NK-92 treated with Interleukin-12 subunit alpha and Interleukin-12 subunit beta, amount 100 ng/mL, for 24 hours (cell line): ENCODE results near the gene CTBP2.

Source experiments
- DNase-seq: peaks from one replicate; lab custom pipeline; 2025; lab: John Stamatoyannopoulos, UW

CTBP2 gene

DNA sequence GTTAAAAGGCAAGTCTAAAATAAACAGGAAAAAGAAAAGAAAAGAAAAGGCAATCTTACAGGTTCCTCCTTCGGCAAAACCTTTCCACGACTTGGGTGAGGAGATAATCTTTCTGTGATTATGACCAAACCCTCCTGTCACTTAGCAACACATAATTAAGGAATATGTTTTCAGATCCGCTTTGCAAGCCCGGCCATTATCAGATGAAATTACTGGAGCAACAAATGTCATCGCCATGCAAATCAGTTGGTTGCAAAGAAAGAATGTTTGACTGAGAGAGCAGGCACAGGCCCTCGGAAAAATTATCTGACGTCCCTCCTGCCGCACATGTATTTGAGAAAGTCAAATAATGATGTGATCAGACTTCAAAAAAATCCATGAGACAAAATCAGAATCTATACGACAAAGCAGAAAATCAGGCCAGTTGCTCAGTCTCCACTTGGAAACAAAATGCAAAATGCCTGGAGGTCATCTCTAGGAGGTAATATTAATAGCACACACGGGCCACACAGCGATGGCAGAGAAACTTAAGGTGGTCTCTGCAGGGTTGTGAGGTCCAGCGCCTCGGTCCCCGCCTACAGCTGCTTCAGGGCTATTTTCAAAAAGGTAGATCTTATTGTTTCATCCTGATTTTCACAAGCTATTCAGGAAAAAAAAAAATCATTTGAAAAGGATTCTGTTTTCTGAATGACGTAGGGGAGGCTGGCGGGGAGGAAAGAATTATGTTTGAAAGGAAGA lies 135.7 kb downstream of the CTBP2 start:
- no peak for DNase-seq

DNA sequence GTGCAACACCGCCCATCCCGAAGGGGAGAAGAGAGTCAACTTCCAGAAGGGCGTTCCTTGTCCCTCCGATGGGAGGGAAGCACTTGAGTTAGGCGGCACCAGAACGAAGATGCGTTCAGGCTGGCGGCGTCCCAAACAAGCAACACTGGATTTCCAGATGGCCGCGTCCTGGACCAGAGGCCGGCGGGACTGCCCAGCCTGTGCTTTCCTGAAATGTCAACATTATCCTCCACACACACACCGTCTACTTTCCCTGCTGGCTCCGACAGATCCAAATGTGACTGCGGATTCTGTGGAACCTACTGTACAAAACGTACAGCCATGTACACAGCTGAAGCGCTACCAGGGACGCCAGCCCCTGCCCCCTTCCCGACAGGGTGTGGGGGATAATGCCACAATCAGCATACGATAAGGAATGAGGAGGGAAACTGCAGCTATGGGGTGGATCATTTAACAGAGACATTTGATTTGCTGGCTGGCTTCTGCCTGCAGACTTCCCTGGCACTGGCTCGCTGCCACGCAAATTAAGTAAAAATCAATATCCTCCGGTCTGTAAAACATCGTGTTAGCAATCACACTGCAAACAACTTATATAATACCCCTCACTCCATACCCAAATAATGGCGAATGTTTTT lies 136.4 kb downstream of the CTBP2 start:
- DNase-seq = no peak

DNA sequence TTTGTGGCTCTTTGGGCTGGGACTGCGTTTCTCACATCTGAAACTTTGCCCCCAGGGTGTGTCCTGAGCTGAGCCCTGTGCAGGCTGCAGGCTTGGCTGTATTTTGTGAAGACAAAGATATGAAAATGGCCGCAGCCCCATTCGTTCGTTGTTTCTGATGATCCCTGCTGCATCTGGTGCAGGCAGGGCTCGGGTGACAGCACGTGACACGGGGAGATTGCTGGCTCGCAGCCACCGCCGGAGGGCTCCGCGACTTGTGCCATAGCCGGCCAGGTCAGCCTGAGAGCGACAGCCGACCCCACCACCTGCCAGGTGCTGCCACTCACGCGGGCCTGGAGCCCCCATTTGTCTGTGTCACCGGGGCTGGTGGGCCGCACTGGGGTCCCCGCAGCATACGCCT lies 137.1 kb downstream of the CTBP2 start:
- DNase-seq = no peak

DNA sequence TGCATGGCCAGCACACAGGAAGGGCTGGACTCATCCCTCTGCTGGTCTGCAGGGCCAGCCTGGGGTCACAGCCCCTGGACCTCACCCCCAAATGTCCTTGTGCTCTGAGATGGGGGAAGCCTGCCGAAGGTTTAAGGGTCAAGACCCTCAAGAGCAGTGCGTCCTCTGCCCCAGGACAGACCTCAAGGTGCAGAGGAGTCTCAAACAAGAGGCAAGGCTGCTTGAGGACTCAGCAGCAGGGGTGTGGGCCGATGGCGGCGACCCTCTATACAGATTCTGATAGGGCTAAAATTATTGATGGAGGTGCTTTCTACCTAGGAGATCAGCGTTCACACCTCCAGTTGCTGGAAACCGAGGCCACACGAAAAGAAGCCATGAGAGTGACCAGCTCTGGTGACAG lies 137.7 kb downstream of the CTBP2 start:
- DNase-seq = no peak

DNA sequence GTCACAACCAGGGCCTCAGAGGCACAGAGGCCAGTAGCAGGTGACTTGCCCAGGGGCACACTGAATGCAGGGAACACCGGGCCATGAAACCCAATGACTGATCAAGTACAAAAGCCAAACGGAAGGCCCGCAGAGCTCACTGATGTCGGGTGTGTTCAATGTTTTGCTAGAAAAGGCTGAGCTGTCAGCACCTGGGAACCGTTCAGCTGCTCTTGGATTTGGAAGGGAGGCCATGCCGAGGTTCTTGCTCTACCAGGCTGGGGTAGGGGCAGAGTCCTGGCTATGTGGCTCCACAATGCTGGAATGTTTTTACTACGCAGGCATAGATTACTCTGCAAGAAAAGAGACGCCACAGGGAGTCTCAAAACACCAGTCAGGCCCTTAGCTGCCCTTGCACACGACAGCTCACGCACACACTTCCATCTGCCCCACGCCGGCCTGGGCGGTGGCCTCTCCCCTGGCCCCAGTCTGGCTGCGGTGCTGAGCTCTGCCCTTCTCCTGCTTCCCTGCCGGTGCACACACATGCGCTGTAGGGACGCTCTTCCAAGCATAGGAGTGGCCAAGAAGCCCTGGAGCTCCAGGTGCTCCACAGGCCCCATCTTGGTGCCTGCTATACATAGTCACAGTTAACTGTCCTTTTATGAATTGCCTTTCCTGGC lies 138.5 kb downstream of the CTBP2 start:
- no peak for DNase-seq

DNA sequence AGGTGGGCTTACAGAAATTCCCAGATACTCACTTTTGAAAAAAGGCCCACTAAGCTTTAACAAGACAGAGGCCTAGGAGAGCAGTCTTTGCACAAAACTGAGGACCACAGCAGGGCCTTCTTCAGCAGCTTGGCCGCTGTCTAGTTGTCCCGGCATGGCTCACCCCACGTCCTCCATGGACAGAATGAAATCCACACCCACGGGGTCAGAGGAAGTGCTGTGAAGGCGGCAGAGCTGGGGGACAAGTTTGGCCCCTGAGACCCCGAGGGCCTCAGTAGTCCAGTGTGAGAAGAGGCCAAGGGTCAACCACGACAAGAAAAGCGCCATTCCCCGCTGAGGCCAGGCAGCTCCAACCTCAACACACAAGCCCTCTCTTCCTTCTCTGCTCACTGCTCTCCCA lies 139.5 kb downstream of the CTBP2 start:
- no peak for DNase-seq

DNA sequence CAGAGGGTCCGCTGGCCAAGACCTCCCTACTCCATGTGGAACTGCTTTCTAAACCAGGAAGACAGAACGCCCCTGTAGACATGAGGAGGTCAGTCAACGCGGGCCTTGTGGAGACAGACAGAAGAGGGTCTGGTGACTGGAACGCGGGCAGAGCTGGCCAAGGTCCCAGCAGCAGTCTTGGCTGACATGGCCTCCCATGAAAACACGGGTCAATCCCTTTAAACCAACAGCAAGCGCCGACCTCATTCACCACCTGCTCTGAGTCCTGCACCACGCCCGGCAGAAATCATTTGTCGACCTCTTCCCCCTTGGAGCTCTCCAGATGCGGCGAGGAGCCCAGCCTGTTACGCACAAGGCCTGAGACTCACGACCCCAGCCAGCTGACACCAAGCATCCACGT lies 140.0 kb downstream of the CTBP2 start:
- DNase-seq = no peak

DNA sequence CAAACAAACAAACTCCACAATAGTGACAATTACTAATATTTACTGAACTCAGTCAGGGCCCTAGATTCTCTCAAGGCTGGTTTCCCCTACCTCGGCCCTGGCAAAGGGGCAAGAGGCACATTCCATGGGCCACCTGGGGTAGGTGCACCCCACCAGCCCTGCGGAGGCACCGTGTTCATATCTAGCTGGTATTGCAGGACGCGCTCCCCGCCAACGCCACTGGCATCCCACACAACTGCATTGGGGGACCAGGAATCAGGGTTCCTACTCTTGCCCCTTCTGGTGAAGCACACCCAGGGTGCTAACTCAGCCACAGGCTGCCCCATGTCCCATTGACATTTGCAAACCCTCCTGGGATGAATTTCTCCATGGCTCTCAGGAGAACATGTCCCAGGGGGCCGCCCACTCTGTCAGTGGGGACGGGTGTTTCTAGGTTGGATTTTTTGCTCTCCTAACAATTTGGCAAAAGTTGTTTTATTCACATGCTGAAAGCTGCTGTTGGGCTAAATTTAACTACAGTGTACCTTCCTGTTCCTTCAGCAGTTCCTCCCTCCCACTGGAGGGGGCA lies 141.7 kb downstream of the CTBP2 start:
- DNase-seq = no peak

DNA sequence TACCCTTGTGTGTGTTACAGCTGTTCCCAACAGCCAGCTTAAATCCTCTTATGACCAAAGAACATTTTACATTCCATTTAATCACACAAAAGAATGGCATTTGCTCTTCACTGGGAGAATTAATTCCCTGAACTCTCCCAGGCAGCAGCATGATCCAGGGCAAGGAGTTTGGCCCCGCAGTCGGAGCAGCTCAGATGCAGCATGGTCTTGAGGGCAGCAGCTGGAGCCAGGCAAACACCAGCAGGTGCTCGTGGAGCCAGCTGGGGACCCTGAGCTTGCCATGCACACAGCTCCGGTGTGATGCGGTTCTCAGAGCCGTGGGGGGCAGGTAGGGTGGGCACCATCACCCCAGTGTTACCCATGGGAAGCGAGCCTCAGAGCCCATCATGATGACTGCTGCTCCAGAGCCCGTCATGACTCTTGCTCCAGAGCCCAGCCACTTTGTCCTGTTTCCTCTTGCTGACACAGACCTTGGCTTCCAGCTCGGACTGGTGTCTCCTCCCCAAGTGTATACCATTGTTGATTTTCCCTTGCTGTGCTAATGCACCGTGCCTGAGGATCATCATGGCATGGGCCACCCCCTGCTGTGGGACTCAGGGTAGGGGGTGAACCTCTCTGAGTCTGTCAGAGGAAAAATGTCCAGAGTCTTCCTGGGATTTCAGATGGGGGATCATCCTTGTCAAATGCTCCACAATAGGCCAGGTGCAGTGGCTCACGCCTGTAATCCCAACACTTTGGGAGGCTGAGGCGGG lies 142.6 kb downstream of the CTBP2 start:
- DNase-seq = no peak

DNA sequence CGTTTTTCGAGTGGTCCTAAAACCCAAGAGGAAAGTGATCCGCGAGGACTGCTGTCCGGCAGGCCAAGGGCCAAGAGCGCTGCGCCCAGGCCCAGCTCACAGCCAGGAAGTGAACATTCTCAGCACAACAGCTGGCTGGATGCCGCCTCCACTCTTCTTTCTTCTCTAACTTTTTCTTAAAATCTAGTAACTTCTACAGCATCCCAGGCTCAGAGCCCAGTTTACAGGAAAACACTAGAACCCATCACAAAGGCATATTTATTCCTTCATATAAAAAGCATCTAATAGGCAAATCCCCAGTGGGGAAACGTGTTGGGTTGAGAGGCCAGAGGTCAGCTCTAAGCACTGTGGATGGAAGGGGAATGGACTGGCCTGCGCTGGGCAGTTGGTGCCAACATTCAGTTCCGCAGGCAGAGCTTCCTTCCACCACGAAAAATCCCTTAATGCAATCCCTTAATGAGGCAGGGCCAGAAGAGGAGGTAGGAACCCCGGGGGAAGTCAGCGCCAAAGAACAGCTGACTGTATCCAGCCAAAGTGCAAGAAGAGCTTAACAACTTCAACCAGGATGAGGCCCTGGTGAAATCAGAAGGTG lies 143.7 kb downstream of the CTBP2 start:
- DNase-seq = no peak

DNA sequence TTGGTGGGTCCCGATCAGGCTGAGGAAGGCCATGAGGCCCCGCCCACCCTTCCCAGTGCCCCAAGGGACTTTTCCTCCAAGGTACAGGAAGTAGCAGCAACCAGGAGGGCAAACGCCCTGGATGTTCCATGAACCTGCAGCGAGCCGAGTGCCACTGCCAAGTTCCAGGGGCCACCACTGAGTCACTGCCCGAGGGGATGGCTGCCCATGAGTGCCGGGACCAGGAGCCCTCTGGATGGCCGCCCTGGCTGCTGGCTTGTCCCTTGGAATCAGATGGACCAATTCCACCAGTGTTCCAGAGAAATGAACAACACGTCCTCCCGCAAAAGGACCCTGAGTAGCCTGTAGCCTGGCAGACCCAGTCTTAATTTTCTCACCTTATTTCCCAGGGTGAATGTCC lies 144.2 kb downstream of the CTBP2 start:
- DNase-seq = no peak

DNA sequence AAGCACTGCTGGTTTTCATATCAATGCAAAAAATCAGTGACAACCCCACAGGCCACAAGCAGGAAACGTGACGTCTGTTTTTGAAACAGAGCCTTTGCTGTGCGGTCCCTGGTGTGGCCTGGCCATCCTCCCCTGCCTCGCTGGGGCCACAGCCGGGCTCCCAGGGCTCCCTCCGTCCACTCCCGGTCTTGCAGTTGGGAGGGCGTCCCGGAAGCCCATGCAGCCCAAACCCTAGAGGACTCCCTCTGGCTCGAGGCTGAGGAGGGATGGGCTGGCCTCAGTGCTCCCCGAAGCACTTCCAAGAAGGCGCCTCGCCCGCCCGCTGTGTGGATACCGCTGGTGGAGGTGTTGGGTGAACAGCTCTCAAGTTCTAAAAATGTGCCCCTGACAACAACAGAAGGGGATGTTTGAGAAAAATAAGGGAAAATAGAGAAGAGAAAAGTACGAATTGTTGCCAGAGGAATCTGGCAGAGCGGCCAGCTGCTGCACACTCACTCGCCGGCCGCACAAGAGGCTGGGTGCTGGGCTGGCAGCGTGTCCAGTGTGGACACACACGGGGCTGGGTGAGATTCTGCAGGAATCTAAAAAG lies 144.9 kb downstream of the CTBP2 start:
- DNase-seq = no peak

DNA sequence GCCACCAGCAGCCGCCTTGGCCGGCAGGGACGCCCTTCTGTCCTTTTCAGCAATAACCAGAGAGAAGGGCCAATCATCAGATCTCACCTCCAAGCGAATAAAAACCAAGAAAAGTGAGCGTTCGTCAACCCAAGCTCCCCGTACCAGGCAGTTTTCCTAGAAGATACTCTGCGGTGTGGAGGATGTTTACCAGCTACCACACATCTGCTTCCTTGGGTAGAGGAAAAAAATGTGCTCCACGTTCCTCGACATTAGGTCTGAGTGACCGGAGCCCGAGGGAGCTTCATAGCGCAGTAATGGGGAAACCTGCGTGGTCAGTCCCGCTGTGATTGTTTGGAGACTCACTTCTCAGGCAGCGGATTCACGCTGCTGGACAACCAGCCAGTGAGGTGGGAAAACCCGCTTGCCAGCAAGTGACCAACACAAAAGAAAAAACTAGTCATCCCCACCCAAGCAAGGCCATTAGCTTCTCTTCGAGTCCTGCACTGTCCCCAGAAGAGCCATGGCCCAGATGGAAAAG lies 145.5 kb downstream of the CTBP2 start:
- no peak for DNase-seq

DNA sequence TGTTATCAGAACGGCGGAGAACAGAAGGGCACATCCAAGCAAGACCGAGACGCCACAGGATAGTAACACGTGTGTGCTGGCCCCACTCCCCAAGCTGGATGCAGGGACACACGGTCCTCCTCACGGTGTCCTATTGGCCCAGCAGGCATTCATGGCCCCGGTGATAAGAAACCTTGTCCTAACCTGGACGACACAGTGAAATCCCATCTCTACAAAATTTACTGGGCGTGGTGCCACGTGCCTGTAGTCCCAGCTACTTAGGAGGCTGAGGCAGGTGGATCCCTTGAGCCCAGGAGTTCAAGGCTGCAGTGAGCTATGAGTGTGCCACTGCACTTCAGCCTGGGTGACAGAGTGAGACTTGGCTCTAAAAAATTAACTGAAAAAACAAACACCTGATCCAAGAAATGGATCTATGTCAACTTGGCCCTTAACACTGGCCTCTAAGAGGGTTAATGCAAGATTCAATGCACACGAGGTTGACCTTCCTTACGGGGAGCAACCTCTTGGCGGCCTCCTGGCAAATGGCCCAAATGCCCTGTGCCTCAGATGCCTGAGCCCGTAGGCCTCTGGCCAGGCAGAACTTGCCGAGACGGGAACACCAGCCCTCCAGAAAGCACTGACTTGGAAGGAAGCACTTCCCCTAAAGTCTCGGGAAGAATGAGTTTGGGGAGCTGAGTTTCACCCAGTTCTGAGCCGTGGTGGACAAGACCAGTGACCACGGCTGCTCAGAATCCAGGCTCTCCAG lies 146.1 kb downstream of the CTBP2 start:
- DNase-seq = no peak

DNA sequence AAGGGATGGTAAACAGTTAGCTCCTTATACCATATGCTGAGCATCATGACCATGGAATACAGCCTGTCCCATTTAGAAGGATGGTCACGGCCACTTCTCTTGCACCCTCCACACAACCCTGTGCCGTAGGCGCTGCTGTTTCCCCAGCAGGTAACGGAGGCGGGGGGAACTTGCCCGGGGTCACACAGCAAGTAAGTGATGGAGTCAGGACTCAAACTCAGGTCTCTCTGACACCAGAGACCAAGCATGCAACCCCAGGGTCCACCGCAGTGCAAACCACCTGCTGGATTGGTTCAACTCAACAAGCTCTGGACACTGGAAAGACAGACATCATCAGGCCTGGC lies 146.9 kb downstream of the CTBP2 start:
- DNase-seq = no peak

DNA sequence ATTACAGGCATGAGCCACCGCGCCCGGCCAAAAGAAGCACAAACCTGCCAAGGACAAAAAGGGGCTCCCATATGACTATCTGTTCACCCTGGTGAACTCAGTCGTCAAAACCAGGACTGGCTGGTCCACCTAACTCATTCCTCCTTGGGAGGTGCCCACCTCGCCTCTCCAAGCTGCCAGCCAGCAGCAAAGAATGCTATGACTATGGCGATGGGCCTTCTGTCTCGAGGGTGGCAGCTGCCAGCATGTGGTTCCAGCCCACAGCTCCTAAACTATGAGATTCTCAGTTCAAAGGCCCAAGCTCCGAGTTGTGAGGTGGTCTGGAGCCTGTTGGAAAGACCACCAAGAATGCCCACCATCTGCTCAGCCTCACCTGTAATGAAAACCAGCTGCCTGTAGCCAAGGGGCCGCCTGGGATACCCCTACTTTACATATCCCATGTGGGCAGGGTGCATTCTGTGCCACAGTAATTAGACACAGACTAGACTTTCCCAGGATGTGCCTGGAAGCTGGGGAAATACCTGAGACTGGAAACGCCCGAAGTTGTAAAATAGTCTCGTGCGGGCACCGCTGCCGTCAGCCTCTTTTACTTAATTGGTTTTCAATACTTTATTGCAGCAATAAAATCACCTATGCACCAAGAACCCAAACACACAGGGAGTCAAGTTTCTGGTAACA lies 147.4 kb downstream of the CTBP2 start:
- DNase-seq = no peak

DNA sequence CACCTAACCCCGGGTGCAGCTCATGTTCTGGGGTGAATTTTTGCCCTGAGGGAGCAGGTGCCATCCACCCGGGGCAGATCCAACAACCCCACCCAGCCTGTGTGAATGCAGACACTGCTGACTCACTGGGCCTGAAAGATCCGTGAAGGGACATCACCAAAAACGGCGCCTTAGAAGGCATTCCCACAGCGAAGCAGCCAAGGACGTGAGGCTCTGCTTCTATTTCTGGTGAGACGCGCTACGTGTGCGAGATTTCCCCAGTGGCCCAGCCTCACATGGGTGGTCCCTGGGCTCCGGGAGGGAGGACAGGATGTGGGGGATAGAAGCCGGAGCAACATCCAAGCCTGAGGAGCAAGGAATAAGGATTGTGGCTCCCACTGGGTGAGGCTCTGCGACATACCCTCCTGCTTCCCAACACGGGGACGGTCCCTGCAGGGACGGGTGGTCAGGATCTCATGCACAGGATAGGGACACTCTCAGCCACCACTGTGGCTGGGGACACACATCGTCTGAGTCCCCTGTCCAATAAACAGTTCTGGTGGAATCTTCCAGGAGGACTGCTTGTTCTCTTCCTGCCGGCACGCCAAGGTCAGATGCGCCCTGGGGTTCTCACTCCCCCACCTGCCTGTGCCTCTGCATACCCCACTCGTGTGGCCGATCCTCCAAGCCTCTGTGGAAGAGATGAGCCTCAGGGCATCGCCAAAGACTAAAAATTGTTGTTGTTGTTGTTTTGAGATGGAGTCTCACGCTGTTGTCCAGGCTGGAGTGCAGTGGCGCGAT lies 148.2 kb downstream of the CTBP2 start:
- no peak for DNase-seq

DNA sequence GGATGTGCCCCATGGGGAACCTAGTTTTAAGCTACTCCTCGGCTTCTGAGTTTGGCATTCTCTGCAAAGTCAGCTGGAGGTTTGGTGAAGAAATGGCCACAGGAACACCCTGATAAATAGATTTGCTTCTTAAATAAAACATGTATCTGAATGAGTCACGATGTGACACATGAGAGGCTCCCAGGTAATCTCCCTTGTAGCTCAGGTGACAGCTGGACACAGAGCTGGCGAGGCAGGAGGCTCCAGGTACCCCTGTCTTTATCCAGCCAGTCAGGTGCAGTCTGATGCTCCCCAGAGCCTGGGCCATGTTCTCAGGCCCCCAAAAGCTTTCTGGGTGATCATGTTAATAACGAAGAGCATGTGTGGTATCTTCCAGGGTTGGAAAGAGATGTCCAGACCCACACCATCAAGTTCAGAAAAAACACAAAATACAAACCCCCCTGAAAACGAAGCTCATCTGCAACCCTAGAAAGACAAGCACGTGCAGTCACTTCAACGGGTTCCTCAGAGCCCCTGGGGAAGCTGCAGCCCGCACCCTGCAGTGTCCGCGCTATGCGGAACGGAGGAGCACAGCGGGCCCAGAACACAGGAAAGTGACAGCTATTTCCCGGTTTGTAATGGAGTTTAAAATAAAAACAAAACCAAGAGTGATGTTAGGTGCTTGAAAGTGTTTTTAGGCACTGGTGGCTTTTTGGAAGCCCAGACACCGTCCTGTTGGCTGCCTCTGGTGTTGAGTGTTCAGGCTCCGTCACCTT lies 149.0 kb downstream of the CTBP2 start:
- DNase-seq = no peak

DNA sequence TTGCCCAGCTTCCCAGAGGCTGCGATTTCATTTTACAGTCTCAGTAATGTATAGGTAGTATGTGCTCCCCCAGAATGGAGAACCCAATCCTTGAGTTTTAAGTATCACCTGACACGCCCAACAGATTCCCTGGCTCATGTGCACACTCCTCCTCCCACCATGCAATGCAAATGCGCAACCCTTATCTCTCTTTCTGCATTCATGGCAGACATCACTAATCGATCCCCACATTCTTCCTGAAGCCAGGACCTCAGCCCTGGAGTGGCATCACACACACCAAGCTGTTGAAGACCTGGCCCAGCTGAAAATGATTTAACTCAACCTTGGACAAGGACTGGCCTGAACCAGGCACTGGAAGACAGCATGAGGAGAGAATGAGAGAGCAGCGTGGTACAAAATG lies 150.0 kb downstream of the CTBP2 start:
- no peak for DNase-seq
